K562 (cell line): ENCODE measurements around the gene C2CD4B. TPM values are rescaled to one million over a fixed set of nuclear protein-coding genes. Genes with fewer than 3 reads are reported as not detected.

Experiments used
- ATAC-seq: fragments of 200-7000 bp; cut with Tn5 transposase; 3 replicates; pipeline ENCODE4 v1.9.1; 2020; ENCODE audit warnings: moderate library complexity
- BruUV-seq: library from RNA; stranded (reverse); fragments of 400-500 nt; replicated peaks from 2 replicates; lab custom pipeline; 2021; lab: Mats Ljungman, UMichigan
- CTCF ChIA-PET: fragments of 300-600 bp; formaldehyde crosslinking; extraction: SDS; loops from one replicate; lab custom pipeline; 2021; ENCODE audit warnings: low intra/inter-chr PET ratio; lab: Yijun Ruan, JAX
- POLR2A ChIA-PET: fragments of 300-600, 350-650 bp; sonication (Branson Sonifier 250); formaldehyde crosslinking; extraction: SDS; loops from one replicate; lab custom pipeline; 2021; ENCODE audit warnings: antibody characterized with exemption, inconsistent platforms; lab: Yijun Ruan, JAX
- DNase-seq, 4 experiments: peaks; one replicate each; pipeline versions ENCODE4 v3.0.0 to v3.0.0-alpha.2; 2011 to 2018; ENCODE audit warnings: low spot score in 3 of 4, mixed read lengths in 3 of 4; ENCODE audit errors: extremely low read depth in 1 of 4
- FAIRE-seq: peaks from 2 replicates; lab custom pipeline; 2011; peaks lifted over from hg19 to GRCh38; lab: Jason Lieb, UNC
- H2AFZ ChIP-seq: 2 replicates; pipeline ENCODE4 v1.6.0; 2011; ENCODE audit warnings: low read depth, low read length, control low read depth, inconsistent platforms
- H3K27ac ChIP-seq: fragments of 200-600 bp; 3 replicates; pipeline ENCODE4 v1.8.0; 2011; ENCODE audit warnings: low read depth, mild to moderate bottlenecking, control low read depth, inconsistent platforms, low read length, moderate library complexity, mixed read lengths; ENCODE audit errors: extremely low read depth
- H3K27me3 ChIP-seq, 2 experiments: fragments of 300-600 bp in 1 of 2; 2 replicates in 1 of 2; 3 replicates in 1 of 2; pipeline versions ENCODE4 v1.6.0 to v1.8.0; 2011; ENCODE audit warnings: inconsistent platforms in 2 of 2, low read length in 2 of 2, mild to moderate bottlenecking in 1 of 2, mixed read lengths in 1 of 2, moderate library complexity in 1 of 2; ENCODE audit not compliant: control insufficient read depth in 2 of 2, insufficient read depth in 2 of 2
- H3K36me3 ChIP-seq: fragments of 300-600 bp; 3 replicates; pipeline ENCODE4 v1.8.0; 2011; ENCODE audit warnings: mild to moderate bottlenecking, low read length, inconsistent platforms; ENCODE audit not compliant: control insufficient read depth, insufficient read depth
- H3K4me1 ChIP-seq, 2 experiments: fragments of 200-600 bp in 1 of 2; replicated peaks in 1 of 2; 2 replicates in 1 of 2; 3 replicates in 1 of 2; pipeline versions ENCODE4 v1.5.1 to v1.8.0; 2011; ENCODE audit warnings: inconsistent platforms in 2 of 2, low read length in 2 of 2, mild to moderate bottlenecking in 1 of 2, mixed read lengths in 1 of 2, moderate library complexity in 1 of 2; ENCODE audit not compliant: control insufficient read depth in 2 of 2, insufficient read depth in 2 of 2
- H3K4me2 ChIP-seq: 2 replicates; pipeline ENCODE4 v1.6.1; 2011; ENCODE audit warnings: low read length, control low read depth, inconsistent platforms, mixed read lengths; ENCODE audit not compliant: insufficient read depth
- H3K4me3 ChIP-seq: fragments of 200-600 bp; sonication (generic), shearing (Covaris generic); 2 replicates; pipeline ENCODE4 v1.5.1; 2016; ENCODE audit warnings: control low read depth, inconsistent platforms
- H3K79me2 ChIP-seq: fragments of 200-600 bp; 3 replicates; pipeline ENCODE4 v1.8.0; 2011; ENCODE audit warnings: low read length, inconsistent platforms; ENCODE audit not compliant: control insufficient read depth, insufficient read depth
- H3K9ac ChIP-seq, 2 experiments: 2 replicates each; pipeline versions ENCODE4 v1.6.0 to v1.6.1; 2011; ENCODE audit warnings: low read depth in 2 of 2, low read length in 2 of 2, control low read depth in 1 of 2, inconsistent platforms in 1 of 2, mild to moderate bottlenecking in 1 of 2, mixed read lengths in 1 of 2; ENCODE audit not compliant: insufficient read depth in 1 of 2
- H3K9me1 ChIP-seq: one replicate; pipeline ENCODE4 v1.6.0; 2011; ENCODE audit warnings: inconsistent platforms, mild to moderate bottlenecking, low read length, moderate library complexity; ENCODE audit not compliant: control insufficient read depth, insufficient read depth
- H3K9me3 ChIP-seq: replicated peaks from 2 replicates; pipeline ENCODE4 v1.5.1; 2011; ENCODE audit warnings: low read depth, low read length, inconsistent platforms; ENCODE audit not compliant: control insufficient read depth, insufficient read depth
- H4K20me1 ChIP-seq: replicated peaks from 2 replicates; pipeline ENCODE4 v1.6.1; 2011; ENCODE audit warnings: low read length, inconsistent platforms, mixed read lengths; ENCODE audit not compliant: control insufficient read depth, insufficient read depth
- ARHGAP35 ChIP-seq: fragments of 450-650 bp; IDR thresholded peaks from 2 replicates; pipeline ENCODE4 v1.6.1; 2018; ENCODE audit not compliant: partially characterized antibody
- CREB3L1 ChIP-seq: fragments of 450-650 bp; IDR thresholded peaks from 2 replicates; pipeline ENCODE4 v1.6.1; 2014; ENCODE audit warnings: low read depth, mild to moderate bottlenecking, moderate library complexity, borderline replicate concordance
- MITF ChIP-seq: IDR thresholded peaks from 2 replicates; pipeline ENCODE4 v1.6.1; 2014; ENCODE audit warnings: antibody characterized with exemption
- MYBL2 ChIP-seq, 2 experiments: fragments of 450-650 bp in 1 of 2; sonication (generic) in 1 of 2; formaldehyde crosslinking in 1 of 2; IDR thresholded peaks; 2 replicates each; pipeline versions ENCODE4 v1.6.1 to v1.8.1; 2017 to 2022; ENCODE audit warnings: borderline replicate concordance in 1 of 2, inconsistent platforms in 1 of 2, low read depth in 1 of 2, mild to moderate bottlenecking in 1 of 2, missing genetic modification reagents in 1 of 2, moderate library complexity in 1 of 2
- NR2C2 ChIP-seq, 2 experiments: fragments of 200-800 bp in 1 of 2; sonication (Bioruptor generic) in 1 of 2; sonication (generic) in 1 of 2; formaldehyde crosslinking in 1 of 2; IDR thresholded peaks; 2 replicates each; pipeline versions ENCODE4 v1.6.1 to v1.8.0; 2016 to 2022; ENCODE audit warnings: mild to moderate bottlenecking in 1 of 2, missing compliant biosample characterization in 1 of 2, missing genetic modification characterization in 1 of 2, missing genetic modification reagents in 1 of 2
- RAD51 ChIP-seq: fragments of 450-650 bp; IDR thresholded peaks from 2 replicates; pipeline ENCODE4 v1.7.1; 2016; ENCODE audit warnings: low read depth, mild to moderate bottlenecking, borderline replicate concordance
- RBM22 ChIP-seq: fragments of 200-400 bp; formaldehyde crosslinking; IDR thresholded peaks from 2 replicates; pipeline ENCODE4 v1.6.1; 2018; ENCODE audit warnings: low read length, low read depth; ENCODE audit not compliant: poor library complexity, severe bottlenecking
- RBM25 ChIP-seq: fragments of 200-400 bp; formaldehyde crosslinking; IDR thresholded peaks from 2 replicates; pipeline ENCODE4 v1.6.1; 2018; ENCODE audit warnings: low read length, low read depth, moderate library complexity; ENCODE audit not compliant: severe bottlenecking
- STAG1 ChIP-seq: sonication (generic); formaldehyde crosslinking; IDR thresholded peaks from 2 replicates; pipeline ENCODE4 v1.5.0; 2020; ENCODE audit warnings: missing genetic modification reagents, borderline replicate concordance
- ZNF140 ChIP-seq: fragments of 250-450 bp; sonication (Bioruptor Pico); IDR thresholded peaks from 2 replicates; pipeline ENCODE4 v1.8.0; 2021; ENCODE audit warnings: moderate library complexity, mild to moderate bottlenecking, inconsistent platforms
- ZNF212 ChIP-seq: fragments of 450-650 bp; formaldehyde crosslinking; IDR thresholded peaks from 2 replicates; pipeline ENCODE4 v1.4.0; 2020; ENCODE audit warnings: mild to moderate bottlenecking
- ZNF589 ChIP-seq: fragments of 200-800 bp; sonication (Bioruptor generic); IDR thresholded peaks from 2 replicates; pipeline ENCODE4 v1.6.1; 2016; ENCODE audit warnings: low read depth, missing genetic modification characterization, missing compliant biosample characterization
- ZNF655 ChIP-seq: fragments of 250-450 bp; sonication (Bioruptor Pico); IDR thresholded peaks from 2 replicates; pipeline ENCODE4 v1.5.0; 2021
- WGBS: fragments of 100-300 bp; shearing (Covaris generic); methylation state at CpG from one replicate; pipeline ENCODE4 v1.1.6; 2016; ENCODE audit warnings: low coverage, mixed read lengths; ENCODE audit not compliant: insufficient coverage; ENCODE audit errors: missing lambda C conversion rate; 5-methylcytosine and 5-hydroxymethylcytosine counted together
- in situ Hi-C: fragments of 300-500 bp; cut with MboI; formaldehyde crosslinking; loops from 4 replicates; pipeline ENCODE4 v1.15.0; 2018; ENCODE audit warnings: inconsistent platforms, mixed read lengths
- intact Hi-C: fragments of 100-400 bp; cut with micrococcal nuclease; formaldehyde crosslinking; loops from 2 replicates; pipeline ENCODE4 v1.14.2; 2022
- polyA plus RNA-seq, 8 experiments: library from polyadenylated mRNA; depleted of rRNA in 4 of 8; stranded (reverse) in 5 of 8; unstranded in 3 of 8; fragments of >200 nt; fragmentation: Nextera tagmentation in 2 of 8; fragmentation: Illumina TruSeq in 1 of 8; extraction: Ambion mirVana in 2 of 8; extraction: Trizol in 1 of 8; gene quantifications; 2 replicates each; pipeline versions ENCODE4 v1.2.1 to v1.2.3, GENCODE V29; 2011 to 2014; ENCODE audit warnings: inconsistent platforms in 1 of 8, missing spikeins in 1 of 8
- total RNA-seq, 7 experiments: library from RNA; depleted of rRNA in 6 of 7; stranded (reverse); fragments of >200 nt in 6 of 7; fragmentation: Illumina TruSeq in 2 of 7; extraction: Trizol in 2 of 7; gene quantifications; 2 replicates each; pipeline versions ENCODE4 v1.2.1 to v1.2.3, GENCODE V29; 2011 to 2021; ENCODE audit warnings: low replicate concordance in 1 of 7
- TF ChIP-seq, protein P1 (sequence below): sonication (generic); formaldehyde crosslinking; IDR thresholded peaks from 2 replicates; pipeline ENCODE4 v1.8.1; 2023; ENCODE audit warnings: mild to moderate bottlenecking, missing genetic modification reagents, moderate library complexity

C2CD4B gene
- total and polyA plus RNA-seq, 9 of the 15 experiments (the other 6 are each of a cell fraction or from before 2014, with no cell fraction given): 0.11 TPM; not detected in 8

- intact Hi-C loops: no loop called here
- Histone ChIP-seq H3K4me2 (no peak overlapping the region), H3K27me3 (0 out of 5 replicates have a peak, but pooled peaks cover 0 to 2% of the 10 kb centered on the region in 2 experiments), H4K20me1 (no peaks in the 10 kb centered on the region), H3K4me3 (no peak overlapping the region), H3K27ac (no peak overlapping the region), H3K4me1 (no peaks in the 10 kb centered on the region), H3K9me1 (no peaks in the 10 kb centered on the region), H3K9ac (no peak overlapping the region), H3K79me2 (no peaks in the 10 kb centered on the region), H2AFZ (no peak overlapping the region), H3K9me3 (no peaks in the 10 kb centered on the region), H3K36me3 (no peaks in the 10 kb centered on the region)
- under 1% methylated on average over 10 of the region's 10 CpGs for WGBS
- in situ Hi-C loops: no loop called here
- ChIA-PET POLR2A (interaction anchor here (1.0 to 1.2 kb wide), 2 partner anchors 11 to 31 kb away, joined by 3 to 4 read pairs; no protein-coding TSS in a partner anchor), CTCF (no interaction called here)
- ATAC-seq (no peak), FAIRE-seq (no peak), DNase-seq (no peak)
- no TSS peak for BruUV-seq
- TF ChIP-seq STAG1 (CRISPR knock-in tag) (no peak), ARHGAP35 (no peak), ZNF140 (CRISPR knock-in tag) (no peak), RBM22 (no peak), MITF (no peak), CREB3L1 (no peak), NR2C2 (CRISPR knock-in tag; IDR thresholded peaks at IDR 0.05) (no peak), NR2C2 (tag; IDR thresholded peaks at IDR 0.05) (no peak), ZNF589 (CRISPR knock-in tag) (no peak), ZNF655 (CRISPR knock-in tag) (no peak), RAD51 (no peak), ZNF212 (CRISPR knock-in tag) (no peak), RBM25 (no peak), MYBL2 (IDR thresholded peaks at IDR 0.05; ENCODE audit: low read depth) (no peak), MYBL2 (CRISPR knock-in tag; IDR thresholded peaks at IDR 0.05; ENCODE audit: borderline replicate concordance) (no peak)
- TF ChIP-seq, protein P1, sequence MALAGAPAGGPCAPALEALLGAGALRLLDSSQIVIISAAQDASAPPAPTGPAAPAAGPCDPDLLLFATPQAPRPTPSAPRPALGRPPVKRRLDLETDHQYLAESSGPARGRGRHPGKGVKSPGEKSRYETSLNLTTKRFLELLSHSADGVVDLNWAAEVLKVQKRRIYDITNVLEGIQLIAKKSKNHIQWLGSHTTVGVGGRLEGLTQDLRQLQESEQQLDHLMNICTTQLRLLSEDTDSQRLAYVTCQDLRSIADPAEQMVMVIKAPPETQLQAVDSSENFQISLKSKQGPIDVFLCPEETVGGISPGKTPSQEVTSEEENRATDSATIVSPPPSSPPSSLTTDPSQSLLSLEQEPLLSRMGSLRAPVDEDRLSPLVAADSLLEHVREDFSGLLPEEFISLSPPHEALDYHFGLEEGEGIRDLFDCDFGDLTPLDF: no peak
Observed at GRCh38 chr15:62145015-62145735, 19.9 kb downstream of the C2CD4B start.
